ENCODE measurements around the gene TRIM40.
A peak's percentile ranks its signal among the peaks of the same experiment; 100 is the strongest.
"Not testable (repeated sequence)": the region's sequence is repeated elsewhere in the genome, so short reads cannot be mapped to it uniquely, and the experiment has no call there.

The TRIM40 gene

DNA sequence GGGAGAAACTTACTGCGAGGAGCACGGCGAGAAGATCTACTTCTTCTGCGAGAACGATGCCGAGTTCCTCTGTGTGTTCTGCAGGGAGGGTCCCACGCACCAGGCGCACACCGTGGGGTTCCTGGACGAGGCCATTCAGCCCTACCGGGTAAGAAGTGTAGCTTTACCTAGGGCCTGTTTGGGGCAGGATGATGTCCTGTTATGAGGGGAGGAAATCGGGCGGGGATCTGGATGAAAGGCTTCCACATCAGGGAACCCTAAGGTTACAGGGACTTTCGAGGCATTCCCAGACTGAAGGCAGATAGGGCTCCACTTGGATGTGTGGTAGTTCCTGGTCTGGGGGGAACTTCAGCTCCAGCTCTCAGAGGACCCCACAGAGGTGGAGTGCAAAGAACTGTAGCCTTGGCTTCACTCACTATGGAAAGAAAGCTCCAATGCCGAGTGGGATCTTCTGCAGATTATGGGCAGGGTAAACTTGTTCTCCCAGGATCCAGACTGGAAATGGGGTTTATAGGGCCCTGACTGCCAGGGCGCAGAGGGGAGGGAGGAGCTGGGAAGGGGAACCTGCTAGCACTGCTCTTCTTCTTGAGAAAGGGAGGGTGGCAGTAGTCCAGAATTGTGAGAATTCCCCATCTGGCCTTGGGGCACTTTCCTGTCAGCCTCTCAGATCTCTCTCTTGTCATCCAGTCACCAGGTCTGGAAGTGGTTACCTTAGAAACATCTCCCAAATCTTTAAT, 28.1 kb downstream of the TRIM40 start:
- no peak for DNase-seq

DNA sequence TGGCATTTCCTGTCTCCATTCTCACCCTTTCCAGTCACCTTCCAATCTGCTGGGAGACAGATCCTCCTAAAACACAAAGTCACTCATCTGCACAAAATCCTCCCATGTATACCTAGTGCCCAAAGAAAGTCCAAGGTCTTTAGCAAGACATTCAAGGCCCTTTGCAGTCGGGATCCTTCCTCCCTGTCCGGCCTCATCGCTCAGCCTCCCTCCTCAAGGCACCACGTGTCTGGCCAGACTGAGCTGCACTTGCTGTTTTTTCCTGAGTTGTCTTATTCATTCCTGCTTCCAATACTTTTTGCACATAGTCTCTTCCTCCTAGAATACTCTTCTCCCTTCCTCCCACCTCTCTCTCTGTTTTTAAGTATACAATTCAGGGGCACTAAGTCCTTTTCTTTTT, 28.8 kb downstream of the TRIM40 start:
- DNase-seq: no peak

DNA sequence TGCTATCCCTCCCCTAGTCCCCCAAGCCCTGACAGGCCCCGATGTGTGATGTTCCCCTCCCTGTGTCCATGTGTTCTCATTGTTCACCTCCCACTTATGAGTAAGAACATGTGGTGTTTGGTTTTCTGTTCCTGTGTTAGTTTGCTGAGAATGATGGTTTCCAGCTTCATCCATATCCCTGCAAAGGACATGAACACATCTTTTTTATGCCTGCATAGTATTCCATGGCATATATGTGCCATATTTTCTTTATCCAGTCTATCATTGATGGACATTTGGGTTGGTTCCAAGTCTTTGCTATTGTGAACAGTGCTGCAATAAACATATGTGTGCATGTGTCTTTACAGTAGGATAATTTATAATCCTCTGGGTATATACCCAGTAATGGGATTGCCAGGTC, 29.3 kb downstream of the TRIM40 start:
- not testable (repeated sequence) for DNase-seq

DNA sequence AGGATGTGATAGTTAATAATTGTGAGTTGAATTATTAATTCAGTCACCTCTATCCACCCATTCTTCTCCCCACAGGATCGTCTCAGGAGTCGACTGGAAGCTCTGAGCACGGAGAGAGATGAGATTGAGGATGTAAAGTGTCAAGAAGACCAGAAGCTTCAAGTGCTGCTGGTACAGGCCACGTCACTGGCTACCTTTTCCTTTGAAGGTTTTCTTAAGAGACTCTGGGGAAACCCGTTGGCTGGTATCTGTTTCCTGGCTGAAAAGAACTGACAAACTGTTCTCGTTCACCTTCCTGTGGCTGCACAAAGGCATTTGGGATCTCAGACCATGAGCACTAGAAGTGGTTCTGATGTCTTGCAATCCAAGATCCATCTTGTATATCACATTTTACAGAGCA, 31.2 kb downstream of the TRIM40 start:
- DNase-seq: no peak

DNA sequence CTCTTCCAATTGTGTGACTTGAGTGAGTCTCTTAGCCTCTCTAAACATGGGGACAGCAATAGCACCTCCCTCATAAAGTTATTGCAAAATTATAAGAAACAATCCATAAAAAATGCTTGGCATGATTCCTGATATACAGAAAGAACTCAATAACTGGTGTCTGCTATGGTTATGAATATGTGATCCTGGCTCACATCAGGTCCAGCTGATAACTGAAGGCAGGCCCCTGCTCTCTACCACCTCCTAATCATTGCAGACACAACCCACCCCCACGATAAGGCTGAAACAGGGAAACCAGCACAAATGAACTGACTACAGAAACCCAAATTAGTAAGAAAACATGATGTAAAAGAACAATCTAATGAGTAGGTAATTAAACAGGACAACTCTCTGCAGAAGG, 32.8 kb downstream of the TRIM40 start:
- DNase-seq: no peak

DNA sequence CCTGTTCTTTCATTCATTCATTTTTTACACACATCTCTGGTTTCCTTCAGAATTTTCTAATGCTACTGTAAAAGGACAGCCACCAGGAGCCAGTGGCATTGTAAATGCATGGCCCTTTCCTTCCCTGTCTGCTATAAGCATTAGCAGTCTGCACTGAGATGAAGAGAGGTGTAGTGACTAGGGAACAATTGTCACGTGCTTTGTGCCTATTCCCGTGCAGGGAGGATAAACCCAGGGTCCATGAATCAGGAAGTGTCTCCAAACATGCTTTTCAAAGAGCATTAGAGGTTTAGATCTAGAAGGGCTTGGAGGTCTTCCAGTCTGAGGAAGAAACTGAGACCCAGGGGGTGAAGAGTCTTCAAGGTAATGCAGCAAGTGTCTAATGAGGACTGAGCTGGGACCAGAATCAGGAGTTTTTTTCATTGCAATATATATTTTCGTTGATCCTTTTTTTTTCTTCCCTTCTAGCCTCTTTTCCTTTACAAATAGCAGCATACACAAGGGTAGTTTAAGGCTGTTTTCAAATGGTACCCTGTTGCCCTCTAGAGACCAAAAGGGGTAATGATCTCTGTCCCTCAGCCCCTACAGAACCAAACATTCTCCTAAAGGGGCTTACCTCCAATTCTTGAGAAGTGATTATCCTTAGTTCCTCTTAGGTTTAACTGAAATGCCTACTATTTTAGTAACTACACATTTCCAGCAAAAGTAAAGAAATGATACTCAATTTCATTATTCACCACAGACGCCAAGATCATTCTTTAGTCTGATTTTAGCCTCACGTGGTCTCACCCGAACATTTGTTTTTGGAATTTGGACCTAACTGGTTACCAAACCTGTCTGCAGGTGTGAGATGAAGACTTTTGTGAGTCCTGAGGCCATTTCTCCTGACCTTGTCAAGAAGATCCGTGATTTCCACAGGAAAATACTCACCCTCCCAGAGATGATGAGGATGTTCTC, 34.0 kb downstream of the TRIM40 start:
- peak; percentile 49 for DNase-seq

DNA sequence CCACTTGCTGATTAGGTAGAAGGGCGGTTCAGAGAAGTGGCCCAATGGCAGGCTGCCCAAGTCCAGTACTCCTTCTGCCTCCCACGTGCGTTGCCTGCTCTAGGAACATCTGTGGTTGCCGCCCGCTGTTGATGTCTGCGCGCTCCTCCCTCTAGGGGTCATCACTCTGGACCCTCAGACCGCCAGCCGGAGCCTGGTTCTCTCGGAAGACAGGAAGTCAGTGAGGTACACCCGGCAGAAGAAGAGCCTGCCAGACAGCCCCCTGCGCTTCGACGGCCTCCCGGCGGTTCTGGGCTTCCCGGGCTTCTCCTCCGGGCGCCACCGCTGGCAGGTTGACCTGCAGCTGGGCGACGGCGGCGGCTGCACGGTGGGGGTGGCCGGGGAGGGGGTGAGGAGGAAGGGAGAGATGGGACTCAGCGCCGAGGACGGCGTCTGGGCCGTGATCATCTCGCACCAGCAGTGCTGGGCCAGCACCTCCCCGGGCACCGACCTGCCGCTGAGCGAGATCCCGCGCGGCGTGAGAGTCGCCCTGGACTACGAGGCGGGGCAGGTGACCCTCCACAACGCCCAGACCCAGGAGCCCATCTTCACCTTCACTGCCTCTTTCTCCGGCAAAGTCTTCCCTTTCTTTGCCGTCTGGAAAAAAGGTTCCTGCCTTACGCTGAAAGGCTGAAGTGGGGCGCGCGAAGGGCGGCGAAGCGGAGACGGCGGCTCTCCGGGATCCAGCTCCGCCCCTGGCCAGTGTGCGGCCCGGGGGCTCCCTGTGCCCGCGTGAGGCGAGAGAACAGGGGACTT, 35.9 kb downstream of the TRIM40 start:
- peak; percentile 60 for DNase-seq

DNA sequence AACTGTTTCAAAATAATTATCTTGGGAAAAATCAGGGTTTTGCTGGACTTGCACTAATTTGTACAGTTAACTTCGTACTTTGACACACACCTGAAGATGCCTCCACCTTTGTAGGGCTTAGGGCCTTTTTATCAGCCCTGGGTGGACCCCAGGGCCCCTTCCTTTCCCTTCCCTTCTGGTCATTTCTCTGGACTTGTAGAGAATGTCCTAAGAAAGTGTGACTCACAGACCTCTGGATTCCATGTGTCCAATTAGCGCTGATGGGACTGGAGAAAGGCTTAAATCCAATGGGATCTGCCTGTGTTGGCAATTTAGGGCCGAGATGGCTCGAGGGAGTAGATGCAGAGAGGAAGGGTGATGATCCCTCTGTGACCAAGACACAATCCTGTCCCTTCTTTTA, 36.7 kb downstream of the TRIM40 start:
- DNase-seq: no peak

DNA sequence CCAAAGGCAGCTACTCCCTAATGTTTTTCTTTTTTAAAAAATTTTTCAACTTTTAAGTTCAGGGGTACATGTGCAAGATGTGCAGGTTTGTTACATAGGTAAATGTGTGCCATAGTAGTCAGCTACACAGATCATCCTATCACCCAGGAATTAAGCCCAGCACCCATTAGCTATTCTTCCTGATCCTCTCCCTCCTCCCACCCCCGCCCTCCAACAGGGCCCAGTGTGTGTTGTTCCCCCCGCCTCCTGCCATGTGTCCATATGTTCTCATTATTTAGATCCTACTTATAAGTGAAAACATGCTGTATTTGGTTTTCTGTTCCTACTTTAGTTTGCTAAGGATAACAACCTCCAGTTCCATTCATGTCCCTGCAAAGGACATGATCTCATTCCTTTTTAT, 39.8 kb downstream of the TRIM40 start:
- no peak for DNase-seq

DNA sequence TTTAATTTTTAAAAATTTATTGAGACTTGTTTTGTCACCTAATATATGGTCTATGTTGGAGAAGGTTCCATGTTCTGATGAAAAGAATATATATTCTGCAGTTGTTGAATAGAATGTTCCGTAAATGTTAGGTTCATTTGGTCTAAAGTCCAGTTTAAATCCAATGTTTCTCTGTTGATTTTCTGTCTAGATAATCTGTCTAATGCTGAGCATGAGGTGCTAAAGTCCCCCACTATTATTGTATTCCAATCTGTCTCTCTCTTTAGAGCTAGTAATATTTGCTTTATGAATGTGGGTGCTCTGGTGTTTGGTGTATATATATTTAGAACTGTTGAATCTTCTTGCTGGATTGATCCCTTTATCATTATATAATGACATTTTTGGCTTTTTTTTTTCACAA, 42.9 kb downstream of the TRIM40 start:
- DNase-seq: no peak

DNA sequence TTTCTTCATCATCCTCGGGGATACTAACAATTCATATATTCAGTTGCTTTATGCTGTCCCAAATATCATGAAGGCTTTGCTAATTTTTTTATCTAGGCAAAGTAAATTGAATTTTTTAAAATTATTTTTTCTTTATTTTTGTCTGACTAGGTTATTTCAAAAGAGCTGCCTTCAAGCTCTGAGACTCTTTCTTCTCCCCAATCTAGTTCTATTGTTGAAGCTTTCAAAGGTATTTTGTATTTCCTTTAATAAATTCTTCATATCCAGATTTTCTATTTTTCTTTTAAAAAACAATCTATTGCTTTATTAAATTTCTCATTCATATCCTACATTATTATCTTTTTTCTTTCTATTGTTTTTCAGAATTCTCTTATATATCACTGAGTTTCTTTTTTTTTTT, 44.2 kb downstream of the TRIM40 start:
- no peak for DNase-seq

DNA sequence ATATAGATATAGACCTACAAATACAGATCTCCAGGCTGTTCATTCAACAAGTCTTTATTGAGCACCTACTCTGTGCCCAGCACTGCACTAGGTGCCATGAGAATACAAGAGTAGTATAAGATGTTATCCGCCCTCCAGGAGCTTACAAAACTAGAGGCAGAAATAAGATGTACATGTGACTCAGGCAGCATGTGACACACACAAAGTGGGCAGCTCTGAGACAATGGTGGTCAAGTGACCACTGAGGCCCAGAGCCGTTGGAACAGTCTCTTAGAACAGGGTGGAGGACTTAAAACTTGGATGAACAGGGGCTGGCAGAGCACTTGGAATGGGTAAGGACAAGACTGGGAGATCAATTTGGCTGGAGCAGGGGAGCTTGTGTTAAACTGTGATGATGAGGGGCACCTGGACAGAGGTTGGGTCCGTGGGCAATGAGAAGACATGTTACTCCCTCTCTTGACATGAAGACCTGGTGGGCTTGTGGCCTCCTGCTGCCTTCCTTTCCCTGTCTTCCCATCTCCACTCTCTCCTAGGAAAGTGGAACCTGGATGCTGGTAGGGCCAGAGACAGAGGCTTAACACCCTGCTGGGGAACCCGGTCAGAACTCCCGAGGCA, 48.6 kb downstream of the TRIM40 start:
- no peak for DNase-seq

DNA sequence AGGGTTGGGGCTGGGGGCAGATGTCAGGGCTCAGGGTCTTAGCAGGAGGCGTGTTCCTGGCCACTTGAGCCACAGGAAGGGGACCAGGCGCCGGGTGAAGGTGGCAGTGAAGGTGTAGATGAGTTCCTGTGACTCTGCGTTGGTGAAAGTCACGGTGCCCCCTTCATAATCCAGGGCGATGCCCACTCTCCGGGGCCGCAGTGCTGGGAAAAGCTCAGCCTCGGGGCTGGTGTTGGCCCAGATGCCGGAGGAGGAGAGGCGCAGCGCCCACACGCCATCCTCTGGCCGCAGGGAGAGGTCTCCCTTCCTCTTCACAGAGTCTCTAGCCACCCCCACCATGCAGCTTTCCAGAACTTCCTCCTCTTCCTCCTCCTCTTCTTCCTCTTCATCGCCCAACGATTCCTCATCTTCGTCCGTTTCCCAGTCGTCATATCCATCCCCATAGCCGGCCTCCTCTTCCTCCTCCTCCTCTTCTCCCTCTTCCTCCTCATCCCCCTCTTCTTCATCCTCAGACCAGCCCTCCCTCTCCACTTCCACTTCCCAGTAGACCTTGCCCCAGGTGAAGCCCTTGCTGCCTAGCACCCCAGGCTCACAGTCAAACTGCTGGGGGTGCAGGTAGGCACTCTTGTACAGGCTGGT, 50.0 kb downstream of the TRIM40 start:
- DNase-seq: no peak

DNA sequence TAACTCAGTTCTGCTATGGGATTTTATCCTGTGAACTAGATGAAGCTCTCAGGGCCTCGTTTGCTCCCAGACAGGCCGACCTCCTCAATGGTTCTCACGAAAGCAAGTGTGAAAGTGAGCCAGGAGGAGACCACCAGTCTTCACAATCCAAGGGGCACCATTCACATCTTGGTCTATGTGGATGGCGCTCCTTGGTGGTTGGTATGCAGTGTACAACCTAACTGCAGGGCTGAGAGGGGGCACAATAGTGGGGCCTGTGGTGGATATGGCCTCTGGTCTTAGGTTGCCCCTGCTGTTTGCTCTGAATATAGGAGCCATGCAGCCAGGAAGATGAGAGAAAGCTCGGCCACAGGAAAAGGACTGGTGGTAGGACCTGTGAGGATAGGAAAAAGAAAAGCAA, 52.6 kb downstream of the TRIM40 start:
- DNase-seq: no peak

DNA sequence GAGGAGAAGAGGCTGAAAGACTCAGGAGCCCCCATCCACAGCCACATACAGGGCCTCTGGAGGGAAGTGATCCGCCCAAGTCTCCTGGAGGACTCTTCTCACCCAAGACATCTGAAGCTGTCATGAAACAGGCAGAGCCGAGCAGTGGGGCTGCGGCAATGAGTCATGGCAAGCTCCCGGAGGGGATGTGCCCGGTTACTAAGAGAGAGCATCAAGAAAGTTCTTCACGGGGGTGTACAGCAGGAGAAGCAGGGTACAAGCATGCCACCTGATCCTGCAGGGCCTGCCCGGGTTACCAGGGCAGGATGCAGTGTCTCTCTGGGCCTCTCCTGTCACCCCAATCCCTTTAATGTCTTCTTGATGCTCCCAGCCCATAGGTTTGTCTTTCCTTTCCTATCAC, 56.1 kb downstream of the TRIM40 start:
- DNase-seq: no peak

DNA sequence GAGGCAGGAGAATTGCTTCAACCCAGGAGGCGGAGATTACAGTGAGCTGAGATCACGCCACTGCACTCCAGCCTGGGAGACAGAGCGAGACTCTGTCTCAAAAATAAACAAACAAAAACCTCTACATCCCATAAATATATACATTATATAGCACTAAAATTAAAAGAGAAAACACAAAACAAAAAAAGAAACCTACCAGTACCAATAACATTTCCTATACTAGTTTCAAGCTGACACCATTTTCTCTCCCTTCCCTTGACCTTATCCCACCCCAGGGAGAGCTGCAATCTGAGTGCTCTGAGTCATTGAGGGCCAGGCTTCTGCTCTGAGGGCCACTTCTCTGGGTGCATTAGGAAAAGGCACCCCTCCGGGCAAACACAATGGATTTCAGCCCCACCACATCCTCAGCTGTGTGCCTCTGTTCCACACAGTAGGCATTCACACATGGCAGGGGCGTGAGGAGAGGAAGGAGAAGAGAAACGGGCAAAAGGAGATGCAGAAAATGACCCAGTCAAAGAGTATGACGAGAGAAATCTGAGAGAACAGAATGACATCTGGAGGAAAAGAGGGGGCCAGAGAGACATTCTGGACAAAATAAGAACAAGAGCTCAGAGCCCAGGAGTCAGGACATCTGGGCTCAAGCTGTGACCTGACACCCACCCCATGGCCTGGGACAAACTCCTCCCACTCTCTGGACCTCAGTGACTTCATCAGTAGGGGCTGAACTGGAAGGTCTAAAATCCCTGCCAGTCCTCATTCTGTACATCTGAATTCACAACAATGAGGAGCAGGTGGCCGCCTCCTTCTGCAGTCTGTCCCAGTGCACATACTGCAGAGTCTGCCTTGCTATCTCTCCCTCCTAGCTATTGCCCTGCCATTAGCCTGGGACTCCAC, 59.1 kb downstream of the TRIM40 start:
- peak; percentile 9 for DNase-seq

DNA sequence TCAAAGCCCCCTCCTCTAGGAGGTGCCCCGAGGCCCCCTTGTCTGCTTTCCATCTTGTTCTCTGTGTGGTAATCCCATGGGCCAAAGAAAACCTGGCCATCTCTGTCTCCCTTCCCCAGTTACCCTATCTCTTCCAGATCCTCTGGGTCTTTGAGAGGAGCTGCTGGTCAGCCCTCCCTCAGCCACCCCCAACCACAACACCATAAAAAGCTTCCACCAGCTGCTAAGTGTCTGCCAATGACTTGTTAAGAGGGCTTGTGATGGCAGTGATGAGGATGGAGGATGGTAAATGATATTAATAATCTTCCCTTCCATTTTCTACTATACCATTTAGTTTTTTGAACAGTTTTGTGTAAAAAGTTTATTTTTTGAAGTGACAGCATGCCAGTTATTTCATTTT, 60.0 kb downstream of the TRIM40 start:
- DNase-seq: no peak

DNA sequence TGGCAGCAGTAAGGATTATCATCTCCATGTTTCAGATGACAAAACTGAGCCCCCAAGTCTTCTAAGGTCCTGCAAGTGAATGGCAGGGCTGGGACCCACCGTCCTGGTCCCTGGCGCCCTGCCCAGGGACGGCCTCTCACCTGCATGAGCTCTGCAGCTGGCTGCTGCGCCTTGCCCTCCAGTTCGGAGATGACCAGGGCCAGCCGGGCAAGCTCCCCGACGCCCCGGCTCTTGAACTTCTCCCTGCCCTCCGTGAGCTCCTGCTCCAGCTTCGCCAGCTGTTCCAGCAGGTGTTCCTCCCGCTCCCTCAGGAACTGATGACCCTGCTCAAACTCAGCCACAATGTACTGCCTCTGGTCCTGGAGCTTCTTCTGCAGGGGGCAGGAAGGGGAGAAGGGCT, 60.4 kb downstream of the TRIM40 start:
- no peak for DNase-seq

Data from retina (tissue), 1 donor.